Measurements from ENCODE around the gene PEAR1.
A peak's percentile ranks its signal among the peaks of the same experiment; 100 is the strongest.
"Not testable (repeated sequence)": the region's sequence is repeated elsewhere in the genome, so short reads cannot be mapped to it uniquely, and the experiment has no call there.

Gene PEAR1

GRCh38 chr1:156926175-156926574, 32.7 kb downstream of the PEAR1 start:
- Histone ChIP-seq H3K9me3 (ENCODE audit: insufficient read depth, low read length, severe bottlenecking) (no peaks in the 10 kb centered on the region), H2AFZ (ENCODE audit: low read depth, low read length) (no peak overlapping the region), H3K27ac (ENCODE audit: low read length) (no peak overlapping the region), H3K36me3 (ENCODE audit: insufficient read depth, low read length) (no peaks in the 10 kb centered on the region), H3K79me2 (ENCODE audit: insufficient read depth, low read length) (no peaks in the 10 kb centered on the region), H3K9ac (ENCODE audit: low read depth, low read length) (no peak overlapping the region), H3K27me3 (ENCODE audit: insufficient read depth, low read length, poor library complexity) (peaks cover 30% of the 10 kb centered on the region), H4K20me1 (ENCODE audit: insufficient read depth, low read length) (peaks cover 4% of the 10 kb centered on the region; the same call in 1 of the 2 replicates), H3K4me3 (ENCODE audit: low read depth in 1 of 2, low read length in 2 of 2) (no peak overlapping the region), H3K4me2 (ENCODE audit: insufficient read depth, low read length) (no peak overlapping the region), H3K4me1 (ENCODE audit: insufficient read depth, low read length) (no peaks in the 10 kb centered on the region)
- ATAC-seq (ENCODE audit: insufficient read depth, low read depth): peak; percentile 87
- TF ChIP-seq EZH2 (IDR thresholded peaks at IDR 0.05; ENCODE audit: borderline replicate concordance, low read depth, low read length, severe bottlenecking) (no peak), CTCF (IDR thresholded peaks at IDR 0.05; ENCODE audit: borderline replicate concordance, extremely low read depth, low read length, poor library complexity, severe bottlenecking) (no peak)
- DNase-seq: peak; percentile 58

- not testable (repeated sequence) for H3K4me2 ChIP-seq (ENCODE audit: insufficient read depth, low read length); ATAC-seq (ENCODE audit: insufficient read depth, low read depth); H3K9ac ChIP-seq (ENCODE audit: low read depth, low read length); H3K4me3 ChIP-seq (ENCODE audit: low read depth in 1 of 2, low read length in 2 of 2); H3K27ac ChIP-seq (ENCODE audit: low read length); H3K4me1 ChIP-seq (ENCODE audit: insufficient read depth, low read length); H3K36me3 ChIP-seq (ENCODE audit: insufficient read depth, low read length); H3K9me3 ChIP-seq (ENCODE audit: insufficient read depth, low read length, severe bottlenecking); DNase-seq; H2AFZ ChIP-seq (ENCODE audit: low read depth, low read length); H4K20me1 ChIP-seq (ENCODE audit: insufficient read depth, low read length); H3K79me2 ChIP-seq (ENCODE audit: insufficient read depth, low read length)
- H3K27me3 ChIP-seq (ENCODE audit: insufficient read depth, low read length, poor library complexity): peaks cover 30% of the 10 kb centered on the region
Observed at GRCh38 chr1:156926695-156927094, 33.2 kb downstream of the PEAR1 start.

GRCh38 chr1:156927215-156928042, 33.9 kb downstream of the PEAR1 start:
- DNase-seq (peak; percentile 24), ATAC-seq (ENCODE audit: insufficient read depth, low read depth) (0 out of 3 replicates have a peak, but pooled peaks have one; percentile 39)
- no peak overlapping the region for H3K9ac ChIP-seq (ENCODE audit: low read depth, low read length)
- no peaks in the 10 kb centered on the region for H3K9me3 ChIP-seq (ENCODE audit: insufficient read depth, low read length, severe bottlenecking)
- H3K79me2 ChIP-seq (ENCODE audit: insufficient read depth, low read length): no peaks in the 10 kb centered on the region
- H4K20me1 ChIP-seq (ENCODE audit: insufficient read depth, low read length): peaks cover 4% of the 10 kb centered on the region; the same call in 1 of the 2 replicates
- TF ChIP-seq EZH2 (IDR thresholded peaks at IDR 0.05; ENCODE audit: borderline replicate concordance, low read depth, low read length, severe bottlenecking) (no peak), CTCF (IDR thresholded peaks at IDR 0.05; ENCODE audit: borderline replicate concordance, extremely low read depth, low read length, poor library complexity, severe bottlenecking) (peak; percentile 49)
- no peak overlapping the region for H3K27ac ChIP-seq (ENCODE audit: low read length)
- H2AFZ ChIP-seq (ENCODE audit: low read depth, low read length): no peak overlapping the region
- peaks cover 30% of the 10 kb centered on the region for H3K27me3 ChIP-seq (ENCODE audit: insufficient read depth, low read length, poor library complexity)
- no peak overlapping the region for H3K4me3 ChIP-seq (ENCODE audit: low read depth in 1 of 2, low read length in 2 of 2)
- no peaks in the 10 kb centered on the region for H3K36me3 ChIP-seq (ENCODE audit: insufficient read depth, low read length)
- H3K4me1 ChIP-seq (ENCODE audit: insufficient read depth, low read length): no peaks in the 10 kb centered on the region
- H3K4me2 ChIP-seq (ENCODE audit: insufficient read depth, low read length): no peak overlapping the region

- Histone ChIP-seq H3K4me1 (ENCODE audit: insufficient read depth, low read length) (no peaks in the 10 kb centered on the region), H3K4me3 (ENCODE audit: low read depth in 1 of 2, low read length in 2 of 2) (no peak overlapping the region), H2AFZ (ENCODE audit: low read depth, low read length) (no peak overlapping the region), H3K79me2 (ENCODE audit: insufficient read depth, low read length) (no peaks in the 10 kb centered on the region), H3K27me3 (ENCODE audit: insufficient read depth, low read length, poor library complexity) (peaks cover 30% of the 10 kb centered on the region), H3K27ac (ENCODE audit: low read length) (no peak overlapping the region), H4K20me1 (ENCODE audit: insufficient read depth, low read length) (peaks cover 4% of the 10 kb centered on the region; the same call in 1 of the 2 replicates), H3K9ac (ENCODE audit: low read depth, low read length) (no peak overlapping the region), H3K9me3 (ENCODE audit: insufficient read depth, low read length, severe bottlenecking) (no peaks in the 10 kb centered on the region), H3K4me2 (ENCODE audit: insufficient read depth, low read length) (no peak overlapping the region), H3K36me3 (ENCODE audit: insufficient read depth, low read length) (no peaks in the 10 kb centered on the region)
- TF ChIP-seq CTCF (IDR thresholded peaks at IDR 0.05; ENCODE audit: borderline replicate concordance, extremely low read depth, low read length, poor library complexity, severe bottlenecking) (no peak), EZH2 (IDR thresholded peaks at IDR 0.05; ENCODE audit: borderline replicate concordance, low read depth, low read length, severe bottlenecking) (no peak)
- DNase-seq: no peak
- no peak for ATAC-seq (ENCODE audit: insufficient read depth, low read depth)
Observed at GRCh38 chr1:156928043-156928602, 34.6 kb downstream of the PEAR1 start.
